Endothelial cell of umbilical vein (primary cell): ENCODE data around the gene CCDC82. TPM values are rescaled to one million over a fixed set of nuclear protein-coding genes. Genes with fewer than 3 reads are reported as not detected.

Source experiments
- BruUV-seq: library from RNA; stranded (reverse); fragments of 400-500 nt; replicated peaks from 2 replicates; lab custom pipeline; 2021; lab: Mats Ljungman, UMichigan
- CTCF ChIA-PET: fragments of 300-600, 350-600 bp; sonication (Branson Sonifier 250); formaldehyde crosslinking; loops from one replicate; lab custom pipeline; 2021; ENCODE audit warnings: antibody characterized with exemption, inconsistent platforms; lab: Charles Lee
- POLR2A ChIA-PET: fragments of 300-600, 350-600 bp; sonication (Branson Sonifier 250); formaldehyde crosslinking; loops from one replicate; lab custom pipeline; 2021; ENCODE audit warnings: antibody characterized with exemption, inconsistent platforms; lab: Charles Lee
- DNase-seq: peaks from one replicate; pipeline ENCODE4 v3.0.0-alpha.2; 2011; ENCODE audit warnings: low read depth, low spot score
- FAIRE-seq: peaks from 2 replicates; lab custom pipeline; 2011; peaks lifted over from hg19 to GRCh38; lab: Jason Lieb, UNC
- H2AFZ ChIP-seq: 2 replicates; pipeline ENCODE4 v1.6.0; 2012; ENCODE audit warnings: low read depth, low read length, control low read depth, inconsistent platforms
- H3K27ac ChIP-seq: 2 replicates; pipeline ENCODE4 v1.5.1; 2011; ENCODE audit warnings: low read depth, mild to moderate bottlenecking, control low read depth, low read length, moderate library complexity; ENCODE audit not compliant: insufficient read depth
- H3K27me3 ChIP-seq, 2 experiments: 2 replicates each; pipeline versions ENCODE4 v1.6.0 to v1.6.1; 2011; ENCODE audit warnings: low read length in 2 of 2, mixed read lengths in 1 of 2; ENCODE audit not compliant: control insufficient read depth in 2 of 2, insufficient read depth in 2 of 2
- H3K36me3 ChIP-seq, 2 experiments: 2 replicates in 1 of 2; 3 replicates in 1 of 2; pipeline ENCODE4 v1.5.1; 2011; ENCODE audit warnings: low read length in 2 of 2, mild to moderate bottlenecking in 1 of 2, moderate library complexity in 1 of 2; ENCODE audit not compliant: control insufficient read depth in 2 of 2, insufficient read depth in 2 of 2; ENCODE audit errors: extremely low read depth in 1 of 2
- H3K4me1 ChIP-seq: 3 replicates; pipeline ENCODE4 v1.5.1; 2011; ENCODE audit warnings: mild to moderate bottlenecking, low read length; ENCODE audit not compliant: control insufficient read depth, insufficient read depth; ENCODE audit errors: extremely low read depth
- H3K4me2 ChIP-seq: 2 replicates; pipeline ENCODE4 v1.6.1; 2011; ENCODE audit warnings: low read length, control low read depth, mixed read lengths; ENCODE audit not compliant: insufficient read depth
- H3K4me3 ChIP-seq, 3 experiments: fragments of 200-600 bp in 1 of 3; sonication (generic), shearing (Covaris generic) in 1 of 3; replicated peaks in 1 of 3; 2 replicates each; pipeline ENCODE4 v1.5.1; 2011 to 2016; ENCODE audit warnings: control low read depth in 3 of 3, low read length in 3 of 3, mild to moderate bottlenecking in 2 of 3, inconsistent platforms in 1 of 3, low read depth in 1 of 3, moderate library complexity in 1 of 3; ENCODE audit not compliant: insufficient read depth in 1 of 3
- H3K79me2 ChIP-seq: 2 replicates; pipeline ENCODE4 v1.6.0; 2012; ENCODE audit warnings: low read length, inconsistent platforms; ENCODE audit not compliant: control insufficient read depth, insufficient read depth
- H3K9ac ChIP-seq: replicated peaks from 2 replicates; pipeline ENCODE3; 2011; ENCODE audit warnings: low read length, control low read depth; ENCODE audit not compliant: insufficient read depth; ENCODE audit errors: extremely low read depth
- H3K9me1 ChIP-seq: replicated peaks from 3 replicates; pipeline ENCODE4 v1.6.0; 2011; ENCODE audit warnings: mild to moderate bottlenecking, low read length; ENCODE audit not compliant: control insufficient read depth, insufficient read depth; ENCODE audit errors: extremely low read depth
- H3K9me3 ChIP-seq: replicated peaks from 2 replicates; pipeline ENCODE4 v1.5.1; 2012; ENCODE audit warnings: low read length, inconsistent platforms; ENCODE audit not compliant: control insufficient read depth, insufficient read depth
- H4K20me1 ChIP-seq: replicated peaks from 2 replicates; pipeline ENCODE3; 2011; ENCODE audit warnings: mild to moderate bottlenecking, low read length; ENCODE audit not compliant: control insufficient read depth, insufficient read depth; ENCODE audit errors: extremely low read depth
- EZH2 ChIP-seq: IDR thresholded peaks from 2 replicates; pipeline ENCODE4 v1.6.1; 2012; ENCODE audit warnings: borderline replicate concordance, low read depth, mild to moderate bottlenecking, moderate library complexity, low read length, inconsistent platforms; ENCODE audit not compliant: severe bottlenecking
- FOS ChIP-seq: IDR thresholded peaks from 2 replicates; pipeline ENCODE4 v1.6.1; 2011; ENCODE audit warnings: mild to moderate bottlenecking, low read length, moderate library complexity, borderline replicate concordance; ENCODE audit not compliant: insufficient read depth
- GATA2 ChIP-seq: IDR thresholded peaks from 2 replicates; pipeline ENCODE4 v1.7.0; 2011; ENCODE audit warnings: low read depth, mild to moderate bottlenecking, moderate library complexity, mixed read lengths, low read length; ENCODE audit not compliant: insufficient read length, insufficient read depth
- JUN ChIP-seq: IDR thresholded peaks from 2 replicates; pipeline ENCODE4 v1.6.1; 2011; ENCODE audit warnings: borderline replicate concordance, low read depth; ENCODE audit not compliant: insufficient read length, insufficient read depth
- MYC ChIP-seq: IDR thresholded peaks from one replicate; pipeline ENCODE4 v1.6.1; 2011; ENCODE audit warnings: mild to moderate bottlenecking, low read depth, low read length
- POLR2A ChIP-seq: IDR thresholded peaks from 2 replicates; pipeline ENCODE4 v1.6.1; 2012; ENCODE audit warnings: low read depth, mild to moderate bottlenecking, control low read depth, low read length
- POLR2AphosphoS5 ChIP-seq: IDR thresholded peaks from 2 replicates; pipeline ENCODE4 v1.6.1; 2012; ENCODE audit warnings: low read depth, mild to moderate bottlenecking, control low read depth, low read length, moderate library complexity; ENCODE audit not compliant: insufficient read depth
- dilution Hi-C: fragments of 300-500 bp; cut with MboI; formaldehyde crosslinking; loops from one replicate; pipeline ENCODE4 v1.15.0; 2019; ENCODE audit warnings: low sequenced_read_pairs; ENCODE audit not compliant: extremely low pct_ligation_motif_present
- intact Hi-C: fragments of 100-400 bp; cut with micrococcal nuclease; formaldehyde crosslinking; loops from one replicate; pipeline ENCODE4 v1.10.0; 2022
- polyA plus RNA-seq, 4 experiments: library from polyadenylated mRNA; depleted of rRNA in 3 of 4; stranded (reverse) in 3 of 4; unstranded in 1 of 4; fragments of >200 nt; gene quantifications; 2 replicates each; pipeline versions ENCODE4 v1.2.1 to v1.2.3, GENCODE V29; 2011 to 2012; ENCODE audit warnings: missing spikeins in 1 of 4
- total RNA-seq: library from RNA; stranded (reverse); gene quantifications from 2 replicates; pipeline ENCODE4 v1.2.3, GENCODE V29; 2021
- TF ChIP-seq, protein P1 (sequence below): IDR thresholded peaks from 2 replicates; pipeline ENCODE4 v1.6.1; 2011; ENCODE audit not compliant: insufficient read depth, insufficient read length

Gene CCDC82
- total and polyA plus RNA-seq, 2 donors (not counting 3 experiments of a cell fraction or from before 2014, with no cell fraction given) = 8.1 to 33.4 TPM

DNA sequence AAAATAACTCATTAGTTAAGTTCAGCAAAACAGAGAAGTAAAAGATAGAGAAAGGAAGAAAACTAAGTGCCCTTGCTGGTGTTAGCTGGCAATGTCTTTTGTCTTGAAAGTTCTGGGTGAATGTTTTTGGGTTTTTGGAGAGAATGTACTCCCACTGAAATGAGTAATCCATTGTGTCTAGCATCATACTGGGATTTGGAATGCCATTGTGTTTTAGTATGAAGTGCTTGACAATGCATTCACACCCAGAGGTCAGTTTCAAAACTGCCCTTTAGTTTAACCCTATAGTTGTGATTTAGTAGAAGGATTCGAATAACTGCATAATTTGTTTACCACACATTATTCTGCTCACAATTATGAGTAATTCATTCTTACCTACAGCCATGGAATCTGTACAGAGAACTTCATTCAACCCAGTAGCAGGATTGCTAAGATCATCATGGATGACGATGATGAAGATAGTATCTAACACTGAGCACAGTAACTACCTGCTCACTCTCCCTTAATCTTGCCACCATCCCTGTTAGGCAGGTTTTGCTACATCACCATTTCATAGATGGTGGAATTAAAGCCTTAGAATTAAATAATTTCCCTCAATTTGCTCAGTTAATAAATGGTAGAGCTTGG lies 80.6 kb downstream of the CCDC82 start:
- Histone ChIP-seq H3K4me2 (peak overlapping the region; percentile 76), H3K4me1 (peaks cover 86% of the 10 kb centered on the region), H2AFZ (no peak overlapping the region), H3K9me1 (no peaks in the 10 kb centered on the region), H3K27me3 (no peaks in the 10 kb centered on the region), H3K9ac (peak overlapping the region; percentile 92), H3K9me3 (no peaks in the 10 kb centered on the region), H4K20me1 (no peaks in the 10 kb centered on the region), H3K4me3 (no peak overlapping the region), H3K36me3 (no peaks in the 10 kb centered on the region), H3K27ac (peak overlapping the region; percentile 98), H3K79me2 (peaks cover 14% of the 10 kb centered on the region)
- dilution Hi-C loops (no loop called here), intact Hi-C loops (no loop called here)
- FAIRE-seq = peak; percentile 49
- TF ChIP-seq FOS (peak; percentile 65), JUN (peak; percentile 85), POLR2A (peak; percentile 31), EZH2 (no peak), POLR2AphosphoS5 (peak; percentile 56)
- TF ChIP-seq, protein P1, sequence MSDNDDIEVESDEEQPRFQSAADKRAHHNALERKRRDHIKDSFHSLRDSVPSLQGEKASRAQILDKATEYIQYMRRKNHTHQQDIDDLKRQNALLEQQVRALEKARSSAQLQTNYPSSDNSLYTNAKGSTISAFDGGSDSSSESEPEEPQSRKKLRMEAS = no peak
- POLR2A ChIA-PET = no interaction called here
- peak; percentile 82 for DNase-seq
- CTCF ChIA-PET = interaction anchor here (0.6 to 10.5 kb wide), 6 partner anchors 31 to 473 kb away, joined by 3 to 156 read pairs (median 4); partner anchors contain the start of genes CCDC82, JRKL and MAML2
- no TSS peak for BruUV-seq

DNA sequence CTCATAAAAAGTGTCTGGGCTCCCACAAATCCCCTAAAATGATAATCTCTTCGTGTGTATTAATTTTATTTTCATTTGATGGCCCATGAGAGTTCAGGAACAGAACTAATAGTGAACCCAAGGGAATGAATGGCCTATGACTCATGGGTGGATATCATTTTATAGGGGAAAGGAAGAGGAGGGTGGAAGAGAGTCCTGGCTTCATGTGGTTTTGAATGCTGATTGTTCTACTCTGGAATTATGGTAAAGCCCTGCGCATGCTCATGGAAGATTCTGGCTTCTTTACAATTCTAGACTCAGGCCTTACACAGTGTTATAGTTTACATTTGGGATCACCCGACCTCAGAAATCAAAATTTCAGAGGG lies 82.0 kb downstream of the CCDC82 start:
- no peaks in the 10 kb centered on the region for H3K27me3 ChIP-seq
- no peaks in the 10 kb centered on the region for H3K36me3 ChIP-seq
- no peaks in the 10 kb centered on the region for H4K20me1 ChIP-seq
- FAIRE-seq (peak; percentile 68), DNase-seq (peak; percentile 90)
- H3K9me1 ChIP-seq = no peaks in the 10 kb centered on the region
- no peaks in the 10 kb centered on the region for H3K9me3 ChIP-seq
- TF ChIP-seq JUN (peak; percentile 90), POLR2A (peak; percentile 39), POLR2AphosphoS5 (peak; percentile 44), GATA2 (no peak), MYC (no peak), FOS (peak; percentile 93)
- TF ChIP-seq, protein P1 = no peak
- H3K4me3 ChIP-seq = peak overlapping the region in 2 of 3 experiments; percentile 8 to 24
- H3K4me2 ChIP-seq = peak overlapping the region; percentile 76
- CTCF ChIA-PET = interaction anchor here (1.0 to 10.5 kb wide), 7 partner anchors 32 to 472 kb away, joined by 3 to 156 read pairs (median 5); partner anchors contain the start of genes CCDC82, JRKL and MAML2
- H3K27ac ChIP-seq = peak overlapping the region; percentile 98
- POLR2A ChIA-PET = interaction anchor here (0.7 to 0.9 kb wide), 2 partner anchors 44 to 100 kb away, joined by 3 read pairs; no protein-coding TSS in a partner anchor
- no TSS peak for BruUV-seq
- intact Hi-C loops (loop anchor here (1.0 to 2.0 kb wide), 15 partner anchors 35 to 519 kb away; partner anchors contain the start of genes CCDC82 and FAM76B), dilution Hi-C loops (no loop called here)
- peaks cover 84% of the 10 kb centered on the region for H3K4me1 ChIP-seq
- H3K79me2 ChIP-seq = peaks cover 11% of the 10 kb centered on the region
- peak overlapping the region; percentile 92 for H3K9ac ChIP-seq
- no peak overlapping the region for H2AFZ ChIP-seq
